ENCODE measurements around the gene GKN1. TPM values are rescaled to one million over a fixed set of nuclear protein-coding genes. Genes with fewer than 3 reads are reported as not detected.
"Not testable (repeated sequence)": the region's sequence is repeated elsewhere in the genome, so short reads cannot be mapped to it uniquely, and the experiment has no call there.

GKN1 gene
- total and polyA plus RNA-seq, 4 donors: 2.3 to 5.1 TPM; not detected in 2

GRCh38 chr2:68948710-68949109, 25.7 kb upstream of the GKN1 start:
- WGBS, 2 donors: 85 to 92% methylated on average over 1 of the region's 1 CpG
- DNase-seq (no peak), ATAC-seq (ENCODE audit: low FRiP score) (no peak)
- Histone ChIP-seq H3K4me1 (ENCODE audit: control insufficient read depth in 1 of 2, insufficient read depth in 2 of 2, low read length in 2 of 2) (no peaks in the 10 kb centered on the region), H3K4me3 (ENCODE audit: low read length in 2 of 2) (no peak overlapping the region), H3K36me3 (ENCODE audit: control insufficient read depth in 1 of 2, insufficient read depth in 2 of 2, low read length in 1 of 2) (no peaks in the 10 kb centered on the region), H3K27me3 (ENCODE audit: control insufficient read depth in 1 of 2, insufficient read depth in 2 of 2, low read length in 1 of 2) (no peaks in the 10 kb centered on the region), H3K9me3 (ENCODE audit: control insufficient read depth, low read length) (no peaks in the 10 kb centered on the region), H3K27ac (ENCODE audit: low read depth in 1 of 2, low read length in 2 of 2) (no peak overlapping the region)
- intact Hi-C loops (cut with DNase I): loop anchor here in 1 of 2 donors (10.0 kb wide), 1 partner anchor 356 kb away; no protein-coding TSS in a partner anchor

- 81 to 93% methylated on average over 4 of the region's 4 CpGs for WGBS, 2 donors
- DNase-seq (no peak), ATAC-seq (ENCODE audit: low FRiP score) (no peak)
- Histone ChIP-seq H3K4me3 (ENCODE audit: low read length in 2 of 2) (no peak overlapping the region), H3K27me3 (ENCODE audit: control insufficient read depth in 1 of 2, insufficient read depth in 2 of 2, low read length in 1 of 2) (no peaks in the 10 kb centered on the region), H3K27ac (ENCODE audit: low read depth in 1 of 2, low read length in 2 of 2) (no peak overlapping the region), H3K4me1 (ENCODE audit: control insufficient read depth in 1 of 2, insufficient read depth in 2 of 2, low read length in 2 of 2) (no peaks in the 10 kb centered on the region), H3K9me3 (ENCODE audit: control insufficient read depth, low read length) (no peaks in the 10 kb centered on the region), H3K36me3 (ENCODE audit: control insufficient read depth in 1 of 2, insufficient read depth in 2 of 2, low read length in 1 of 2) (no peaks in the 10 kb centered on the region)
- intact Hi-C loops (cut with DNase I): no loop called here
Measured at GRCh38 chr2:68951899-68952298, 22.5 kb upstream of the GKN1 start.

- 90 to 91% methylated on average over 4 of the region's 4 CpGs for WGBS, 2 donors
- no peaks in the 10 kb centered on the region for H3K4me1 ChIP-seq (ENCODE audit: control insufficient read depth in 1 of 2, insufficient read depth in 2 of 2, low read length in 2 of 2)
- H3K36me3 ChIP-seq (ENCODE audit: control insufficient read depth in 1 of 2, insufficient read depth in 2 of 2, low read length in 1 of 2): no peaks in the 10 kb centered on the region
- no peak within 1 kb of the TSS for H3K27ac ChIP-seq (ENCODE audit: low read depth in 1 of 2, low read length in 2 of 2)
- intact Hi-C loops (cut with DNase I): no loop called here
- H3K9me3 ChIP-seq (ENCODE audit: control insufficient read depth, low read length): no peaks in the 10 kb centered on the region
- DNase-seq: no peak
- no peak for ATAC-seq (ENCODE audit: low FRiP score)
- H3K4me3 ChIP-seq (ENCODE audit: low read length in 2 of 2): no peak within 1 kb of the TSS
- H3K27me3 ChIP-seq (ENCODE audit: control insufficient read depth in 1 of 2, insufficient read depth in 2 of 2, low read length in 1 of 2): no peaks in the 10 kb centered on the region
Measured at GRCh38 chr2:68952887-68953521, 21.4 kb upstream of the GKN1 start, which contains the start of gene GKN2. GKN2 (minus strand) TSS chr2:68952893; CDS start chr2:68952861, 32 bp downstream.

- H3K36me3 ChIP-seq (ENCODE audit: control insufficient read depth in 1 of 2, insufficient read depth in 2 of 2, low read length in 1 of 2); ATAC-seq (ENCODE audit: low FRiP score); intact Hi-C loops (cut with DNase I); H3K4me3 ChIP-seq (ENCODE audit: low read length in 2 of 2); H3K4me1 ChIP-seq (ENCODE audit: control insufficient read depth in 1 of 2, insufficient read depth in 2 of 2, low read length in 2 of 2); H3K9me3 ChIP-seq (ENCODE audit: control insufficient read depth, low read length); DNase-seq; H3K27ac ChIP-seq (ENCODE audit: low read depth in 1 of 2, low read length in 2 of 2); H3K27me3 ChIP-seq (ENCODE audit: control insufficient read depth in 1 of 2, insufficient read depth in 2 of 2, low read length in 1 of 2): not testable (repeated sequence)
- 96 to 97% methylated on average over 5 of the region's 5 CpGs for WGBS, 2 donors
Measured at GRCh38 chr2:68955432-68955831, 19.0 kb upstream of the GKN1 start.

- no peaks in the 10 kb centered on the region for H3K27me3 ChIP-seq (ENCODE audit: control insufficient read depth in 1 of 2, insufficient read depth in 2 of 2, low read length in 1 of 2)
- ATAC-seq (ENCODE audit: low FRiP score): no peak
- 91 to 96% methylated on average over 1 of the region's 1 CpG for WGBS, 2 donors
- H3K4me1 ChIP-seq (ENCODE audit: control insufficient read depth in 1 of 2, insufficient read depth in 2 of 2, low read length in 2 of 2): no peaks in the 10 kb centered on the region
- no peak overlapping the region for H3K27ac ChIP-seq (ENCODE audit: low read depth in 1 of 2, low read length in 2 of 2)
- intact Hi-C loops (cut with DNase I): no loop called here
- no peak overlapping the region for H3K4me3 ChIP-seq (ENCODE audit: low read length in 2 of 2)
- H3K9me3 ChIP-seq (ENCODE audit: control insufficient read depth, low read length): peaks cover 1% of the 10 kb centered on the region
- no peaks in the 10 kb centered on the region for H3K36me3 ChIP-seq (ENCODE audit: control insufficient read depth in 1 of 2, insufficient read depth in 2 of 2, low read length in 1 of 2)
- DNase-seq: no peak
Measured at GRCh38 chr2:68959001-68959400, 15.4 kb upstream of the GKN1 start.

- no peaks in the 10 kb centered on the region for H3K36me3 ChIP-seq (ENCODE audit: control insufficient read depth in 1 of 2, insufficient read depth in 2 of 2, low read length in 1 of 2)
- H3K4me1 ChIP-seq (ENCODE audit: control insufficient read depth in 1 of 2, insufficient read depth in 2 of 2, low read length in 2 of 2): no peaks in the 10 kb centered on the region
- no peak overlapping the region for H3K4me3 ChIP-seq (ENCODE audit: low read length in 2 of 2)
- H3K27me3 ChIP-seq (ENCODE audit: control insufficient read depth in 1 of 2, insufficient read depth in 2 of 2, low read length in 1 of 2): no peaks in the 10 kb centered on the region
- intact Hi-C loops (cut with DNase I): no loop called here
- H3K9me3 ChIP-seq (ENCODE audit: control insufficient read depth, low read length): peaks cover 1% of the 10 kb centered on the region
- H3K27ac ChIP-seq (ENCODE audit: low read depth in 1 of 2, low read length in 2 of 2): no peak overlapping the region
- ATAC-seq (ENCODE audit: low FRiP score) (no peak), DNase-seq (no peak)
- 90 to 93% methylated on average over 4 of the region's 4 CpGs for WGBS, 2 donors
Measured at GRCh38 chr2:68961380-68961779, 13.1 kb upstream of the GKN1 start.

- intact Hi-C loops (cut with DNase I): no loop called here
- Histone ChIP-seq H3K27ac (ENCODE audit: low read depth in 1 of 2, low read length in 2 of 2) (no peak overlapping the region), H3K4me3 (ENCODE audit: low read length in 2 of 2) (no peak overlapping the region), H3K36me3 (ENCODE audit: control insufficient read depth in 1 of 2, insufficient read depth in 2 of 2, low read length in 1 of 2) (no peaks in the 10 kb centered on the region), H3K9me3 (ENCODE audit: control insufficient read depth, low read length) (peaks cover 1% of the 10 kb centered on the region), H3K4me1 (ENCODE audit: control insufficient read depth in 1 of 2, insufficient read depth in 2 of 2, low read length in 2 of 2) (no peaks in the 10 kb centered on the region), H3K27me3 (ENCODE audit: control insufficient read depth in 1 of 2, insufficient read depth in 2 of 2, low read length in 1 of 2) (no peaks in the 10 kb centered on the region)
- DNase-seq: no peak
- no peak for ATAC-seq (ENCODE audit: low FRiP score)
Measured at GRCh38 chr2:68964282-68964681, 10.2 kb upstream of the GKN1 start.

- H3K4me1 ChIP-seq (ENCODE audit: control insufficient read depth in 1 of 2, insufficient read depth in 2 of 2, low read length in 2 of 2): peaks cover 0 to 5% of the 10 kb centered on the region in 2 donors
- H3K4me3 ChIP-seq (ENCODE audit: low read length in 2 of 2): no peak overlapping the region
- ATAC-seq (ENCODE audit: low FRiP score): no peak
- intact Hi-C loops (cut with DNase I): no loop called here
- 85 to 98% methylated on average over 1 of the region's 1 CpG for WGBS, 2 donors
- no peaks in the 10 kb centered on the region for H3K36me3 ChIP-seq (ENCODE audit: control insufficient read depth in 1 of 2, insufficient read depth in 2 of 2, low read length in 1 of 2)
- no peaks in the 10 kb centered on the region for H3K27me3 ChIP-seq (ENCODE audit: control insufficient read depth in 1 of 2, insufficient read depth in 2 of 2, low read length in 1 of 2)
- H3K27ac ChIP-seq (ENCODE audit: low read depth in 1 of 2, low read length in 2 of 2): no peak overlapping the region
- no peaks in the 10 kb centered on the region for H3K9me3 ChIP-seq (ENCODE audit: control insufficient read depth, low read length)
- no peak for DNase-seq
Measured at GRCh38 chr2:68968221-68968620, 6.2 kb upstream of the GKN1 start.

GRCh38 chr2:68969736-68970490, 4.5 kb upstream of the GKN1 start:
- intact Hi-C loops (cut with DNase I): no loop called here
- WGBS, 2 donors: 78 to 79% methylated on average over 8 of the region's 8 CpGs
- no peak overlapping the region for H3K27ac ChIP-seq (ENCODE audit: low read depth in 1 of 2, low read length in 2 of 2)
- no peak for DNase-seq
- H3K36me3 ChIP-seq (ENCODE audit: control insufficient read depth in 1 of 2, insufficient read depth in 2 of 2, low read length in 1 of 2): no peaks in the 10 kb centered on the region
- no peak overlapping the region for H3K4me3 ChIP-seq (ENCODE audit: low read length in 2 of 2)
- H3K27me3 ChIP-seq (ENCODE audit: control insufficient read depth in 1 of 2, insufficient read depth in 2 of 2, low read length in 1 of 2): no peaks in the 10 kb centered on the region
- peaks cover 0 to 5% of the 10 kb centered on the region in 2 donors for H3K4me1 ChIP-seq (ENCODE audit: control insufficient read depth in 1 of 2, insufficient read depth in 2 of 2, low read length in 2 of 2)
- H3K9me3 ChIP-seq (ENCODE audit: control insufficient read depth, low read length): no peaks in the 10 kb centered on the region
- ATAC-seq (ENCODE audit: low FRiP score): no peak

Data from aorta (tissue), 5 donors.